ENCODE results near the gene ITPR1.

The ITPR1 gene

GRCh38 chr3:4534906-4535305 is 41.8 kb downstream of the ITPR1 start:
- DNase-seq, result no peak

GRCh38 chr3:4536260-4536659 is 43.1 kb downstream of the ITPR1 start:
- DNase-seq, result no peak

- no peak for DNase-seq
These were observed 47.1 kb downstream of the ITPR1 start for GRCh38 chr3:4540267-4540666.

- DNase-seq, result no peak
These were observed 50.0 kb downstream of the ITPR1 start for GRCh38 chr3:4543110-4543509.

- no peak for DNase-seq
These were observed 53.4 kb downstream of the ITPR1 start for GRCh38 chr3:4546346-4547178.

- DNase-seq, result no peak
These were observed 54.7 kb downstream of the ITPR1 start for GRCh38 chr3:4547799-4548198.

- no peak for DNase-seq
These were observed 55.2 kb downstream of the ITPR1 start for GRCh38 chr3:4548356-4548755.

GRCh38 chr3:4548780-4549179 is 55.6 kb downstream of the ITPR1 start:
- no peak for DNase-seq

- DNase-seq, result no peak
These were observed 56.7 kb downstream of the ITPR1 start for GRCh38 chr3:4549896-4550295.

GRCh38 chr3:4551051-4551711 is 58.0 kb downstream of the ITPR1 start:
- no peak for DNase-seq

- no peak for DNase-seq
These were observed 58.8 kb downstream of the ITPR1 start for GRCh38 chr3:4551794-4552442.

GRCh38 chr3:4552811-4553210 is 59.7 kb downstream of the ITPR1 start:
- DNase-seq, result no peak

GRCh38 chr3:4561661-4562060 is 68.5 kb downstream of the ITPR1 start:
- no peak for DNase-seq

- no peak for DNase-seq
These were observed 69.4 kb downstream of the ITPR1 start for GRCh38 chr3:4562595-4562994.

- no peak for DNase-seq
These were observed 71.1 kb downstream of the ITPR1 start for GRCh38 chr3:4564270-4564669.

GRCh38 chr3:4564928-4565586 is 71.9 kb downstream of the ITPR1 start:
- no peak for DNase-seq

- DNase-seq, result no peak
These were observed 72.8 kb downstream of the ITPR1 start for GRCh38 chr3:4565809-4566501.

- DNase-seq, result no peak
These were observed 75.7 kb downstream of the ITPR1 start for GRCh38 chr3:4568841-4569240.

- no peak for DNase-seq
These were observed 77.9 kb downstream of the ITPR1 start for GRCh38 chr3:4570840-4571621.

GRCh38 chr3:4571690-4572334 is 78.7 kb downstream of the ITPR1 start:
- DNase-seq, result peak in 1 of 2 donors; percentile 9

GRCh38 chr3:4573153-4573552 is 80.0 kb downstream of the ITPR1 start:
- DNase-seq, result no peak
